GM21529 (cell line): Measurements from ENCODE around the gene CDC27.
A peak's percentile ranks its signal among the peaks of the same experiment; 100 is the strongest.
"Not testable (repeated sequence)": the region's sequence is repeated elsewhere in the genome, so short reads cannot be mapped to it uniquely, and the experiment has no call there.

Experiments used
- ATAC-seq: cut with Tn5 transposase; IDR thresholded peaks from one replicate; pipeline ENCODE4 v1.9.1; 2021; ENCODE audit not compliant: unreplicated experiment

The CDC27 gene

DNA sequence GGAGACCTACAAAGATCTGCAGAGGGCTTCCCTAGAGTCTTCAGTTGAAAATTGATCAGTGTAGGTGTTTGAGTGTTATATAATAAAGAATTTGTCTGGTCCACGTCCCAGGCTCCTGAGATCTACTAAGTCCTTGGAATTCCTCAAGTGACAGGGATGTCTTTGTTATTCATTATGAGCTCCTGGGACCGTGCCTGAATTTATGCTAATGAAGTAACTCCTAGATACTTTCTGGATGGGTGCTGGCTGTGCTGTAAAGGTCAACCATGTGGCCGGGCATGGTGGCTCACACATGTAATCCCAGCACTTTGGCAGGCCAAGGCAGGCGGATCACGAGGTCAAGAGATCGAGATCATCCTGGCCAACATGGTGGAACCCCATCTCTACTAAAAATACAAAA, 43.7 kb downstream of the CDC27 start:
- ATAC-seq = no peak

DNA sequence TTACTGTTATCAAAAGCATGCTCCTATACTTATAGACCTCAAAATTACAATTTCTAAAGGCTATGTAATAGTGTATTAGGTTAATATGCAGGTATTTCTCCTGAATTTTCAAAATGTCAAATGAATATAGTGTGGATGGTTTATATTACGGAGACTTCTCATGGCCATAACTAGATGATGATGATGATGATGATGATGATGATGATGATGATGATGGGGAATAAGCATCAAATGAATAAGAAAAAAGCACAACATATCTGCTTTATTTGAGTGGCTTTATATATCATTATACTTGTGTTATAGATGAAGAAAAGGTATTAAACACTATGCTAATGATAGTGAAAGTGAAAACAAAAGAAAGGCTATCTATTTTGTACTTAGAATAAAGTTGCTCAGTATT, 53.9 kb downstream of the CDC27 start:
- no peak for ATAC-seq

DNA sequence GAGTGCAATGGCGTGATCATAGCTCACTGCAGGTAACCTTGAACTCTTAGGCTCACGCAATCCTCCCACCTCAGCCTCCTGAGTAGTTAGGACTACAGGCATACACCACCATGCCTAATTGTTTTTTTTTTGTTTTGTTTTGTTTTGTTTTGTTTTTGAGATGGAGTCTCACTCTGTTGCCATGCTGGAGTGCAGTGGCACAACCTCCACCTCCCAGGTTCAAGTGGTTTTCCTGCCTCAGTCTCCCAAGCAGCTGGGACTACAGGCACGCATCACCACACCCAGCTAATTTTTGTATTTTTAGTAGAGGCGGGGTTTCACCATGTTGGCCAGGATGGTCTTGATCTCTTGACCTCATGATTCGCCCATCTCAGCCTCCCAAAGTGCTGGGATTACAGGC, 54.7 kb downstream of the CDC27 start:
- ATAC-seq = not testable (repeated sequence)

DNA sequence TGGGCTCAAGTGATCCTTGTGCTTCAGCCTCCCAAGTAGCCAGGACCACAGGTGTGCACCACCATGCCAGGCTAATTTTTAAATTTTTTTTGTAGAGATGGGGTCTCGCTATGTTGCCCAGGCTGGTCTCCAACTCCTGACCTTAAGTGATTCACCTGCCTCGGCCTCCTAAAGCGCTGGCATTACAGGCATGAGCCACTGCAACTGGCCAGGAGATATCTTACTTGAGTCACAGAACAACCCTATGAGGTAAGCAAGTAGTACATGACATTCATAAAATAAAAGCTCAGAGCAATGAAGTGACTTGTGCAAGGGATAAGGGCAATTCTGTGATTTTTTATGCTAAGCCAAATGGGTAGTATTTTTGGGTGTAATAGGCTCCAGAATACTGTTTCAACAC, 57.3 kb downstream of the CDC27 start:
- ATAC-seq = no peak

DNA sequence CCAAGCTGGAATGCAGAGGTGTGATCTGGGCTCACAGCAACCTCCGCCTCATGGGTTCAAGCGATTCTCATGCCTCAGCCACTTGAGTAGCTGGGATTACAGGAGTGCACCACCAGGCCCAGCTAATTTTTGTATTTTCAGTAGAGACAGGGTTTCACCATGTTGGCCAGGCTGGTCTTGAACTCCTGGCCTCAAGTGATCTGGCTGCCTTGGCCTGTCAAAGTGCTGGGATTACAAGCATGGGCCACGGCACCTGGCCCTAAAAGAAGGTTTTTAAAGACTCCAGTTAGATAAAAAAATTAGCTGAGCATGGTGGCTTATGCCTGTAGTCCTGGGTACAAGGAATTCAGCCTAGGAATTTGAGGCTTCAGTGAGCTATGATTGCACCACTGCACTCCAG, 62.3 kb downstream of the CDC27 start:
- not testable (repeated sequence) for ATAC-seq

DNA sequence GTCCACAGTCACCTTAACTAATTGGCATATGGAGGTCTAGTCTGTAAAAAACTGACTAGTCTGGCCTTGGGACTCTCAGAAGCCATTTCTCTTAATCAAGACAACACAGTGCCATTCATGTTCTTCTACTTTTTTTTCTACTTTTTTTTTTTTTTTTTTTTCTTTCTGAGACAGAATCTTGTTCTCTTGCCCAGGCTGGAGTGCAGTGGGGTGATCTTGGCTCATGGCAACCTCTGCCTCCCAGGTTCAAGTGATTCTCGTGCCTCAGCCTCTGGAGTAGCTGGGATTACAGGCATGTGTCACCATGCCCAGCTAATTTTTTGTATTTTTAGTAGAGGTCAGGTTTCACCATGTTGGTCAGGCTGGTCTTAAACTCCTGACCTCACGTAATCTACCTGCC, 65.8 kb downstream of the CDC27 start:
- ATAC-seq = not testable (repeated sequence)

DNA sequence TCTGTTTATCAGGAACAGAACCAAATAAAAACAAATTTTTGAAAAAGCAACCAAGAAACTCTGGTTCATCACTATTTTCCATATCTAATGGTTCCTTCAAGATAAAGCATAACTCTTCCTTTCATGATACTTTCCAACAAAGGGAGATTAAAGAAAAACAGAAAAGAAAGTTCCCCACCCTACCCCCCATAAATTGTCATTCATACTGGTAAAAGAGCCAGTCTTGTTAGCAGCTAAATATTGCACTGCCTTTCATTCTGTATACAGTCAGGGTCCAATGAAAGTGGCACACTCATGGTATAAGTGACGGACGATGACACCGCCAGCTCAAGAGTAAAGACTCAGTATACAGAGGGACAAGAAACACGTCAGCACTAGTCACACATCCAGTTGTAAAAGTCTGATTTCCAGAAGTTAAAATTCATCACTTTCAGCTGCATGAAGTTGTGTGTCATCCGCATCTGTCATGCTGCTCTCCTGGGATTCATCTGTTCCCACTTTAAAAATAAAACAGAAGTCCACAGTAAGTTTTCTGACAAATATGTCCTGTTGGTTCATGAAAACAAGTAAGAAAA, 68.5 kb downstream of the CDC27 start:
- no peak for ATAC-seq

DNA sequence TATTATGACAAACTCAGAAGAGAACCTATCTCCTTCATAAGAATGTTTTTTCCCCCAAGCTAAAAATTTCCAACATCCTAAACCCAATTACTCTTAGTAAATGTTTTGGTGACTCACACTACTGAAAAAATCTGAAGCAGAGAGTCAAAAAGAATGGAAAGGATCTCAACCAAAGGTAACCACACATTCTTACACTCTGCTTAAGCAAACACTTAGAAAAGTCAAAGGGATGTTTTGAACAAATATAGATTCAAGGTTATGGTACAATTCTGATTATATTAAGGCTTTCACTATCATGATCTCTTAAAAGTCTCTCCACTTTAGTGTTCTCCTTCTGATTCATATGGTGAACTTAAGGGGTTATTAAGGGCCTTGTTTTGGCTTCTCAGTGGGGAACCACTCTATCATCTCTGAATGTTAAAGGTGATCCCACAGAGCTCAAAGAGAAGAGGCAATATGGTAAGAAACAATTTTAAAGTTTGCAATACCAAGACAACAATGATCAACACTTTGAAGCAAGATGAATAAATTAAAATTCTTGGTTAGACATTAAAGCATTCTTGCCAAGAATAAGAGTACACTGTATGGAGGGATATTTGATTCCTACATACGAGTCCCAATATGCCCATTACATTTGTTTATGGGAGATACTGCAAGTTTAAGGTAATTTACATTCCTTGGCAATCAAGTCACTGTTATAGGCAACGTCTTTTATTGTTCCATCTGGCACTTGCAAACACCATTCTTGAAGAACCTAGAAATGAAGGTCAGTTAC, 69.2 kb downstream of the CDC27 start:
- ATAC-seq = no peak

DNA sequence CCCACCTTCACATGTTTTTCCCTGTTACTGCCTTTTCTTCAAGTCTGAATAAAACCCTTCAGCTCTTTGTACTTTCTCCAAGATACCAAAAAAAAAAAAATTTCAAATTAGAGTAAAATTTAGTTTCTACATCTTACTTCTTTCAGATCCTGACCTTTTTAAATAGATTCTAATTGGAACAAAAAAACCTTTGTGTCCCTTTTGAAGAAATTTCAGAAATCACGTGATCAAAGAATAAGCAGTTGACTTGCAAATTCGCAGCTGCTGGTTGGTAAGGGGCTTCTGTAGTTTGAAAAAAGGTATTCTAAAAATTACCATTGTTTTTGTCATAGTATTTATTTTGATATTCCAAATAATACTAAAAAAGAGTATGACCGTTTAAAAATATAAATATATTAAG, 71.7 kb downstream of the CDC27 start:
- ATAC-seq = no peak

DNA sequence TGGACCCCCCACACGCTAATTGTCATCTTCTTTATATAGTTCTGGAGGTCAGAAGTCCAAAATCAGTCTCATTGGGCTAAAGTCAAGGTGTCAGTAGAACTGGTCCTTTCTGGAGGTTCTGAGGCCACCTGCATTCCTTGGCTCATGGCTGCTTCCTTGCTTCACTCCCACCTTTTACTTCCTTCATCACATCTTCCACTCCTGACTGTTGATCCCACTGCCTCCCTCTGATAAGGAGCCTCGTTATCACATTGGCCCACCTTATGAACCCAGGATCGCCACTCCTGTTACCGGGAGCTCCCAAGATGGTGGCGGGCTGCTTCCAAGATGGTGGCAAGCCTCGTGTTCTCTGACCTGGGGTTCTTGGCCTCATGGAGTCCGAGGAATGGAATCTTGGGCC, 83.0 kb downstream of the CDC27 start:
- no peak for ATAC-seq

DNA sequence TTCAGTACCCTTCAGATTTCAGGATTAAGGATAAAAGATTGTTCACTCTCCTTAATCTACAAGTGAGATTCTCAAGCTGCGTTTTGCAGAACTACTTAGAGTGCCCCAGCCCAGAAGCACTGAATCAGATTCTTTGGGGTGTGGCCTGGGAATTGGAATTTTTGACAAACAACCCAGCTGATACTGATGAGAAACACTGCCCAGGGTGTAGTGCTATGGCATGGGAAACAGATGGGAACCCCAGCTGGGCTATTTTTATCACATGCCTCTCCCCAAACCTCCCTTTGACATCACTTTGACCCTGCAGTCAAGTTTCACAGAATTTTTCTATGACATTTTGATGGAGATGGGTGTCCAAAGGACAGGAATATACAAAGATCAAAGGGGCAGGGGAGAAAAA, 83.8 kb downstream of the CDC27 start:
- not testable (repeated sequence) for ATAC-seq

DNA sequence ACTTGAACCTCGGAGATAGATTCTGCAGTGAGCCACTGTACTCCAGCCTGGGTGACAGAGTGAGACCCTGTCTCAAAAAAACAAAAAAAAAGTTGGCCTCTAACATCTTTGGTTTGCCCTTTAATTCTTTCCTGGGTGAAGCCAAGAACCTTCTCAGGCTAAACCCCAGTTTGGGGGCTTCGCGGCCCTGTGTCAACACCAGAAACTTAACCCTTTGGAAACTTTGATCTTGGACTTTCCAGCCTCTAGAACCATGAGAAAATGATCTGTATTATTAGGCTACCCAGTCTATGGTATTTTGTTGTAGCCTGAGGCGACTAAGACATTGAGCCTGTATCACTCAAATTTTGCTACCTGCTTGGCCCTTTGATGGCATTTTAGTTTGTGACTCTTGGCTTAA, 86.2 kb downstream of the CDC27 start:
- no peak for ATAC-seq

DNA sequence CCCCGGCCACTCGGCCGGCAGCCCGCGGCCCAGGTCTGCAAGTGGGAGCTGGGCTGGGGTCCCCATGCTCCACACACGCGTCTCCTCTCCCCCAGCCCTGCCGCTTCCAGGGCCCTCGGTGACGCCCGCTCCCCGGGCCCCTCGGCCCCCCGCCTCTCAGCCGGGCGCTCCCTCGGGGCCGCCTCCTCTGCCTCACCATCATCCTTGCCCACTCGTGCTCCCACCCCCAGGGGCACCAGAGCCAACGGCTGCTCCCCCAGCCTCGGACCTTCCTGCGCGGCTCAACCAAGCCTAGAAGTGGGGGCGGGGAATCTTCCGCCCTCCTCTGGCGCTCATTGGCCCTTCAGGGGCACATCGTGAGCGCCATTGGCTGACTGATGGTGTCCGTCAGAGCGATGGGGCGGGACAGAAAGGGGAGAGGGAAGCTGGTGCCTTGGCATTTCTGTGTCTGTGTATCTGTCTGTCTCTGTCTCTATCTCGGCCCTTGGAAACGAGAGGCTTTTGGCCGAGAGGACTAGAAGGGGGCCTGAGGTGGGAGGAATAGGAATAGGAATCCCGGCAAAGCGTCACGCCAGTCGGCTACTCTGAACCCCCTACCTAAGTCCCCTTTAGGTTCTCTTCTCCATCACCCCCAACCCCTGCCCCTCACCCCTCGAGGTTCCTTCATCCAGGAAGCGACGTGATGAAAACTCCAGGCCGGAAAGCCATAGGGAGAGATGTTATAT, 88.9 kb downstream of the CDC27 start:
- ATAC-seq = peak; percentile 96

DNA sequence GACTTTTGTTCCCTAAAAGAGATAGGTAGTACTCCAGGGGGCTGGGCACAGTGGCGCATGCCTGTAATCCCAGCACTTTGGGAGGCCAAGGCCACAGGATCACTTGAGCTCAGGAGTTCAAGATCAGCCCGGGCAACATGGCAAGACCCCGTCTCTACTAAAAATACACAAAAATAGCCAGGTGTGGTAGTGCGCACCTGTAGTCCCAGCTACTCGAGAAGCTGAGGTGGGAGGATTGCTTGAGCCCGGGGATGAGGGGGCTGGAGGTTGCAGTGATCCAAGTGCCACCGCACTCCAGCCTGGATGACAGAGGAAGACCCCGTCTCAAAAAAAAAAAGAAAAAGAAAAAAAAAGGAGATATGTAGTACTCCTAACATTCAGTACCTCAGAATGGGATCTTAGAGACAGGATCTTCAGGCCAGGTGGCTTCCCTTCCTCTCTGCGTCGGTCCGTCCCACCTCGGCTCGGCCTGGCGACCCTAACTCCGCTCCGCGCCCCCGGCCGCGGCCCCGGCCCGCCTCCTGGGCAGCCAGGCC, 89.6 kb downstream of the CDC27 start:
- ATAC-seq = peak; percentile 21

DNA sequence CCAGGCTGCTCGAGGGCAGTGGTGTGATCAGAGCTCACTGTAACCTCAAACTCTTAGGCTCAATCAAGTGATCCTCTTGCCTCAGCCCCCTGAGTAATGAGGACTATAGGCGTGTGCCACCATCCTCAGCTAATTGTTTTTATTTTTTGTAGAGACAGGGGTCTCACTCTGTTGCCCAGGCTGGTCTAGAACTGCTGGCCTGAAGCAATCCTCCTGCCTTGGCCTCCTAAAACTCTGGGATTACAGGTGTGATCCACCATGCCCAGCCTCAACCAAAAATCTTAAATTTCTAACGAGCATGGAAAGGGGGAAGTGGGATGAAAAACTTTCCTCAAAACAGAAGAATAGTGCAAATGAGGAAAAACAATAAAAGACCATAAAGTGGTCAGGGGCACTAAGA, 92.8 kb downstream of the CDC27 start:
- no peak for ATAC-seq

DNA sequence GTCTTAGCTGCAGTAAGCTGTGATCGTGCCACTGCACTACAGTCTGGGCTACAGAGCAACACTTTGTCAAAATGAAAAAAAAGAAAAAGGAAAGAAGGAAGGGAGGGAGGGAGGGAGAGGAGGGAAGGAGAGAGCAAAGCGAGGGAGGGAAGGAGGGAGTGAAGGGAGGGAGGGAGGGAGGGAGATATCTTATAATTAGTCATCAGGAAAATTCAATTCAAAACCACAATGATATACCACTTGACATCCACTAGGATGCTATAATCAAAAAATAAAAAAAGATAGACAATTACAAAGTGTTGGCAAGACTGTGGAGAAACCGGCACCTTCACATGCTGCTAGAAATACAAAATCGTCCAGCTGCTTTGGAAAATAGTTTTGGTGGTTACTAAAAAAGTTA, 93.8 kb downstream of the CDC27 start:
- ATAC-seq = no peak

DNA sequence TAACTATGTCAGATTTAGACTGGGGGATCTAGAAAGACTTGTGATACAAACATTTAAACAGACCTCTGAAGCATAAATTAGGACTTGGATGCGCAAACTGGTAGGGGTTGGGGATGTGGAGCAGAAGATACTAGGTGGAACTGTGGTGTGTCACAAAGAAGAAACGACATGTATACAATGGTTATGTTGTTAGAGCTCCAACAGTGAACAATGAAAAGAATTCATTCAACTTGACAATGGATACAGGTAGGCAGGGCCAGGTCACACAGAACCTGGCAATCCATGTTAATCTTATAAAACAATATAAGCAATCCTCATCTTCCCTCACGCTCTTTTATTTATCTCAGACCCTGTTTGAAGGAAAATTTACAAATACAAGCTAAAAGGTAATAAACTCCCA, 102.0 kb downstream of the CDC27 start:
- ATAC-seq = no peak

DNA sequence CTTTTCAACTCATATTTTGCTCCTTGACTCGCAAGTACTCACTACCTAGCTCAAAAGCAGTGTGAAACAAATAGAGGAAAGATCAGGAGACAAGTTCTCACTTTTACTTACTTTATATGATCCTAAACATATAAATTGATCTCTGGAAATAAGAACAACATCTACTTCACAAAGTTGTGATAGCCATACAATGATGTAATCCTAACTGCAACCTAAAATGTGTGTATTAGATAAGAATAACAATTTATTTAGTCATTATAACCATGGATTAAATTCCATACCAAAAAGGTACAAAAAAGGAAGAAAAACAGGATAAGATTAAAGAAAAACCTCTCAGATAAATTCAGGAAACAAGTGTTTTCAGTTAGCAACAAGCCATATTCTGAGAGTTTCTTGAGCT, 103.4 kb downstream of the CDC27 start:
- no peak for ATAC-seq

DNA sequence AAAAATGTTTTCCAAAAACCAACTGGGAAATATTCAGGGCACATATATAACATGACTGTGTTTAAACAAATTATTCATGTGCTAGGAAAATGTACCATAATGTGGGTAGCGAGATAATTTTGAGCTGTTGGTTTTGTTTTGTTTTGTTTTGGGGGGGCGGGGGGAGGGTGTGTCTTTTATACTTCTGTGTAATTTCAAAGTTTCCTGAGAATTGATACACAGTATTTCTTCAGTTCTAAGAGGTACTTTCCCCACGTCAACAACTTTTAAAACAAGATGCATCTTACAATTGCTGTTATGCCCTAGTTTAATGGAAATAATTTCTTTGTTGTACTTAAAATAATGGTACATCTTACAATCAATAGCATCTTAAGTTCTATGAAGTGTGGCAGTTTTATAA, 110.3 kb downstream of the CDC27 start:
- no peak for ATAC-seq

DNA sequence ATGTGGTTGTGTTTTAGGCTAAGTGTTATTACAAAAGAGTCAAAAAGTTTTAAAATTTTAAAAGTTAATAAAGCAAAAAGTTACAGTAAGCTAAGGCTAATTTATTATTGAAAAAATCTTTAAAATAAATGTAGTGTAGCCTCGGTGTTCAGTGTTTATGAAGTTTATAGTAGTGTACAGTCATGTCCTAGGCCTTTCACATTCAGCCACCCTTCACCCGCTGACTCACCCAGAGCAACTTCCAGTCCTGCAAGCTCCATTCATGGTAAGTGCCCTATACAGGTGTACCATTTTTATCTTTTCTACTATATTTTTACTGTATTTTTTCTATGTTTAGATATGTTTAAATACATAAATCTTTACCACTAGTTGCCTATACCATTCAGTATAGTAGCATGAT, 111.5 kb downstream of the CDC27 start:
- no peak for ATAC-seq

DNA sequence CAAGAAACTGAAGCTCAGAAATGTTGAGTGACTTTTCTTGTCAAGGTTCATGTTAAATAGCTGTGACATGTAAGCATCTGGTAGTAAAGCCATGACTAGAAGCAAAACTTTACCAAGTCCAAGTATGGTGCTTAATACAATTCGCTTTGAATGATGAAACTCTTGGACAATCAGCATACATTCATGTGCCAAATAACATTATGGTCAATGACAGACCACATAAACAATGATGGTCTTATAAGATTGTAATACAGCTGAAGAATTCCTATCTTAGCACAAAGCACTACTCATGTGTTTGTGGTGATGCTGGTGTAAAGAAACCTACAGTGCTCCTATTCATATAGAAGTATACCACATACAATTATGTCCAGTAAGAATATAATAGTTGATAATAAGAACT, 112.9 kb downstream of the CDC27 start:
- no peak for ATAC-seq

DNA sequence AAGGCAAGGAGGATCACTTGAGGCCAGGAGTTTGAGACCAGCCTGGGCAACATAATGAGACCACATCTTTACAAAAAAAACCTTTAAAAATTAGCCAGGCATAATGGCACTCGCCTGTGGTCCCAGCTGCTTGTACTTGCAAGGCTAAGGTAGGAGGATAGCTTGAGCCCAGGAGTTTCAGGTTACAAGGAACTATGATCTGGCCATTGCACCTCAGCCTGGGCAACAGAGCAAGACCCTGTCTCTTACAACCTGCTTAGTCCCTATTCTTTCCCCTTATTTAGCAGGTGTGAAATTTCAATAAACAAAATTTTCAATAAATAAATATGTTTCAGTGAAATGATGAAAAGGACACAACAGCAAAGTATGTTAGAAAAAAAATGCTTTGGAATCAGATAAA, 114.7 kb downstream of the CDC27 start:
- not testable (repeated sequence) for ATAC-seq
